ENCODE data around the gene OPN1MW2. TPM values are rescaled to one million over a fixed set of nuclear protein-coding genes. Genes with fewer than 3 reads are reported as not detected.
A peak's percentile ranks its signal among the peaks of the same experiment; 100 is the strongest.
"Not testable (repeated sequence)": the region's sequence is repeated elsewhere in the genome, so short reads cannot be mapped to it uniquely, and the experiment has no call there.

OPN1MW2 gene
- total RNA-seq, 8 experiments from 2014 or later, result not detected

GRCh38 chrX:154233620-154234019 lies 14.1 kb downstream of the OPN1MW2 start:
- ATAC-seq (replicated peaks in 6 of 8); H3K4me1 ChIP-seq (replicated peaks in 1 of 2); in situ Hi-C loops (cut with MboI; ENCODE audit: low pct_unique_long_range_greater_than_20kb in 2 of 9, low sequenced_read_pairs in 9 of 9, unreplicated experiment in 9 of 9); H3K4me3 ChIP-seq; H3K27ac ChIP-seq: not testable (repeated sequence)
- no CpG with 5 or more reads among the region's 16 CpGs for WGBS, 10 experiments

DNA sequence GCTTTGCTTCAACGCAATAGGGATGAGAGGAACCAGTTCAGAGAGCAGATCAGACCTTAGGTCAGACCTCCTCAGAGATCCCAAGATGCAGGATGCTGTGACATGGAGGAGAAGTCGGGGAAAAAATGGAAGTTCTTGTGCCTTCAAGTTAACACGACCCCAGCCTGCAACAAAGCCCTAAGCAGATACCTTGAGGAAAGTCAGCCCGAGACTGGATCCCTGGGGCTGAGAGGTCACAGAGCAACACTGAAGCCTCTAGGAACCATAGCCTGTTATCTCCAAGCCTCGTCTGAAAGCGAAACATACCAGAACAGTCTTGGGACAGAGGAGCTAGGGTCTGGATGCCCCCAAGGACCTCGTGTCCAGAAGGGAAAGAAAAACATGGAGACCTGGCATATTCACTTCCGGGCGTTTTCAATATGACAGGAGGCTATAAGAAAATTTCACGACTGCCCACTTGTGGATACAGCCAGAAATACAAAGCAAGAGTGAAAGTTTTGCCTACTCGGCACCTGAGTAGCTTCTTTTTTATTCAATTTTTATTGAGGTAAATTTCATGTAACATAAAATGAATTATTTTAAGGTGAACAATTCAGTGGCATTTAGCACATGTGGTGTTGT lies 19.5 kb downstream of the OPN1MW2 start:
- H3K4me1 ChIP-seq (replicated peaks in 1 of 2); H3K4me3 ChIP-seq; in situ Hi-C loops (cut with MboI; ENCODE audit: low pct_unique_long_range_greater_than_20kb in 2 of 9, low sequenced_read_pairs in 9 of 9, unreplicated experiment in 9 of 9); H3K27ac ChIP-seq; ATAC-seq (replicated peaks in 6 of 8): not testable (repeated sequence)
- no CpG with 5 or more reads among the region's 11 CpGs for WGBS, 10 experiments

GRCh38 chrX:154239982-154240503 lies 20.5 kb downstream of the OPN1MW2 start:
- H3K27ac ChIP-seq; H3K4me3 ChIP-seq; ATAC-seq (replicated peaks in 6 of 8); H3K4me1 ChIP-seq (replicated peaks in 1 of 2); in situ Hi-C loops (cut with MboI; ENCODE audit: low pct_unique_long_range_greater_than_20kb in 2 of 9, low sequenced_read_pairs in 9 of 9, unreplicated experiment in 9 of 9): not testable (repeated sequence)
- WGBS, 10 experiments, result 48 to 100% (median 82%) methylated on average over 1 to 4 of the region's 8 CpGs; no CpG with 5 or more reads in 4 of the 10 experiments

DNA sequence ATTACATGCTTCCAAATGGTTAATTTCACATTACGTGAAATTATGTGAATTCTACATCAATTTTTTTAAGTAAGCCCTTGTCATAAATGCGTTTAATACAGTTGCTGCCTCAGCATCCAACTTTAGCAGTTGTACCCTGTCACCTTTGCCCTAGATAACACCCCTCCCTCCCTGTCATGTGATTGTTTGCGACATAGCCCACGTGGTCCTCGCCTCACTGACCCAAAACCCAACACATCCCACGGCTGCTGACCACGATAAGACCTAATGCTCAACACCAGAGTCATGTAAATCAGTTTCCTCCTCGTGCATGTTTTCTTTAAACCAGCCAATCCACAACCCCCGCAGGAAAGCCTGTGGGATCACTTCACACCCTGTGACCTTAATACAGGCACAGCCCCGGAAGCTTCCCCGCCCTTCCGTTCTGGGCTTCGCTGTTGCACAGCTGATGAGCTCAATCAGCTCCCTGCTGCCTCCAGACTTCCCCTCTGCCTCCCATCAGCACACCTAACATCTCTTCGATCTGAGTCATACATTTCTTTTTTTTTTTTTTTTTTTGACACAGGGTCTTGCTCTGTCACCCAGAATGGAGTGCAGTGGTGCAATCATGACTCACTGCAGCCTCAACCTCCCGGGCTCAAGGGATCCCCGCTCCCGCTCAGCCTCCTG lies 28.0 kb downstream of the OPN1MW2 start:
- H3K4me3 ChIP-seq; H3K4me1 ChIP-seq (replicated peaks in 1 of 2); in situ Hi-C loops (cut with MboI; ENCODE audit: low pct_unique_long_range_greater_than_20kb in 2 of 9, low sequenced_read_pairs in 9 of 9, unreplicated experiment in 9 of 9); H3K27ac ChIP-seq: not testable (repeated sequence)
- peak in 7 of 8 experiments; percentile 89 to 99 (median 99) for ATAC-seq (replicated peaks in 6 of 8)
- no CpG with 5 or more reads among the region's 17 CpGs for WGBS, 10 experiments

DNA sequence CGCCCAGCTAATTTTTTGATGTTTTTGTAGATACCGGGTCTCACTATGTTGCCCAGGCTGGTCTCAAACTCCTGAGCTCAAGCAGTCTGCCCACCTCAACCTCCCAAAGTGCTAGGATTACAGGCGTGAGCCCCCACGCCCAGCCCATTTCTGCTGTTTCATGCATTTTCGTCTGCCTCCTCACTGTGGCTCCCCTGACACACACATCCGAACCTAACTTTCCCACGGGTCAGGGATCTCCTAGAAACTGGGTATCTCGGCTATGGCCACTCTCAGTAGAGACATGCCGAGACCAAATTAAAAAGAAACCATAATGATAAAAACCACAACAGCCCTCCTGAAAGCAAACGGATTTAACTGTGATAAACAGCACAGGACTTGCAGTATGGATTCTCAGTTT lies 28.5 kb downstream of the OPN1MW2 start:
- H3K27ac ChIP-seq; H3K4me3 ChIP-seq; ATAC-seq (replicated peaks in 6 of 8); in situ Hi-C loops (cut with MboI; ENCODE audit: low pct_unique_long_range_greater_than_20kb in 2 of 9, low sequenced_read_pairs in 9 of 9, unreplicated experiment in 9 of 9); H3K4me1 ChIP-seq (replicated peaks in 1 of 2): not testable (repeated sequence)
- WGBS, 10 experiments, result no CpG with 5 or more reads among the region's 10 CpGs

- H3K4me1 ChIP-seq (replicated peaks in 1 of 2); H3K4me3 ChIP-seq; ATAC-seq (replicated peaks in 6 of 8); in situ Hi-C loops (cut with MboI; ENCODE audit: low pct_unique_long_range_greater_than_20kb in 2 of 9, low sequenced_read_pairs in 9 of 9, unreplicated experiment in 9 of 9); H3K27ac ChIP-seq: not testable (repeated sequence)
- WGBS, 10 experiments, result no CpG with 5 or more reads among the region's 17 CpGs
These were observed 37.7 kb downstream of the OPN1MW2 start, which contains the start of gene OPN1MW3 for GRCh38 chrX:154257282-154257681. Gene OPN1MW3, plus strand, starts transcription at chrX:154257582. Its CDS starts 38 bp downstream, at chrX:154257620.

- H3K27ac ChIP-seq; H3K4me3 ChIP-seq; in situ Hi-C loops (cut with MboI; ENCODE audit: low pct_unique_long_range_greater_than_20kb in 2 of 9, low sequenced_read_pairs in 9 of 9, unreplicated experiment in 9 of 9); ATAC-seq (replicated peaks in 6 of 8); H3K4me1 ChIP-seq (replicated peaks in 1 of 2): not testable (repeated sequence)
- WGBS, 10 experiments, result no CpG with 5 or more reads among the region's 10 CpGs
These were observed 39.2 kb downstream of the OPN1MW2 start for GRCh38 chrX:154258711-154259110.

- in situ Hi-C loops (cut with MboI; ENCODE audit: low pct_unique_long_range_greater_than_20kb in 2 of 9, low sequenced_read_pairs in 9 of 9, unreplicated experiment in 9 of 9); H3K4me1 ChIP-seq (replicated peaks in 1 of 2); H3K27ac ChIP-seq; H3K4me3 ChIP-seq: not testable (repeated sequence)
- no CpG with 5 or more reads among the region's 6 CpGs for WGBS, 10 experiments
- peak in 2 of 8 experiments; percentile 52 to 59 for ATAC-seq (replicated peaks in 6 of 8)
These were observed 43.5 kb downstream of the OPN1MW2 start for GRCh38 chrX:154263072-154263471.

DNA sequence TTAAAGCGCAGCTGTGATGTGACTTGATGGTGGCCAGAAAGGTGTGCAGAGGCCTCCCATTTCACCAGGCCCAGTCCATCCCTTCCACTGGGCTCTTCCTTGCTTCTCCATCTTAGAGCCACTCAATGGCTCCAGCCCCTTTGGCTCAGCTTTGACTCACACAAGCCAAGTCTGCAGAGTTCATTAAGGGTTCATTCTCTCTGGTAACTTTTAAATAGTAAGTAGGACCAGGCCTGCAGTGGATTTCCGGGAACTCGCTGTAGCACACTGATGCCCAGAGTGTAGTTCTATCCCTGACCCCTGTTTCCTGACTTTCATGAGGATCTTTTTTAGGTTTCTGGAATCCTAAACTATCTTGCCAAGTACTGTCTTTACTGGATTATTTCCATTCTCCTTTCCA lies 49.7 kb downstream of the OPN1MW2 start:
- in situ Hi-C loops (cut with MboI; ENCODE audit: low pct_unique_long_range_greater_than_20kb in 2 of 9, low sequenced_read_pairs in 9 of 9, unreplicated experiment in 9 of 9), result not testable (repeated sequence)

More for the DNA sequence above, 49.7 kb downstream of the OPN1MW2 start:
- not testable (repeated sequence) for H3K4me1 ChIP-seq (replicated peaks in 1 of 2); H3K27ac ChIP-seq; H3K4me3 ChIP-seq; ATAC-seq (replicated peaks in 6 of 8)
- WGBS, 10 experiments, result no CpG with 5 or more reads among the region's 3 CpGs

Other genes with a start within 250 kb of the OPN1MW2 start
- gene HCFC1, start 247.9 kb upstream of the OPN1MW2 start, total RNA-seq, result 10 to 100 TPM; 11.8 to 52.2 (median 21.4) TPM
- gene TMEM187, start 247.0 kb upstream of the OPN1MW2 start, total RNA-seq, result 1 to 10 TPM; 2.7 to 9.5 (median 4.7) TPM
- gene IRAK1, start 199.9 kb upstream of the OPN1MW2 start, total RNA-seq, result 10 to 100 TPM in 7 of 8 experiments, 1 to 10 TPM in 1; 2.7 to 52.9 (median 21.7) TPM
- 10 to 100 TPM; 23.2 to 65.0 (median 25.3) TPM for gene MECP2, start 122.0 kb upstream of the OPN1MW2 start, total RNA-seq
- gene OPN1LW, start 75.5 kb upstream of the OPN1MW2 start, total RNA-seq, result not detected
- gene OPN1MW, start 37.2 kb upstream of the OPN1MW2 start, total RNA-seq, result not detected
- gene OPN1MW3, start 37.8 kb downstream of the OPN1MW2 start, total RNA-seq, result under 1 TPM in 4 of 8 experiments, not detected in 4; 0.09 to 0.31 (median 0.21) TPM
- gene TEX28, start 75.4 kb downstream of the OPN1MW2 start, total RNA-seq, result not detected
- 10 to 100 TPM in 1 of 8 experiments, 1 to 10 TPM in 4, not detected in 3; 1.2 to 13.5 (median 7.5) TPM for gene TKTL1, start 76.0 kb downstream of the OPN1MW2 start, total RNA-seq
- gene FLNA, start 154.9 kb downstream of the OPN1MW2 start, total RNA-seq, result 100 to 1,000 TPM; 108 to 602 (median 190) TPM
- 10 to 100 TPM; 31.6 to 96.1 (median 64.8) TPM for gene EMD, start 159.5 kb downstream of the OPN1MW2 start, total RNA-seq
- 1,000 to 10,000 TPM; 1,839 to 5,261 (median 3,045) TPM for gene RPL10, start 178.6 kb downstream of the OPN1MW2 start, total RNA-seq
- 10 to 100 TPM in 5 of 8 experiments, 1 to 10 TPM in 3; 7.4 to 29.2 (median 10.9) TPM for gene DNASE1L1, start 189.5 kb downstream of the OPN1MW2 start, total RNA-seq
- 10 to 100 TPM in 7 of 8 experiments, 1 to 10 TPM in 1; 9.9 to 29.3 (median 16.6) TPM for gene TAFAZZIN, start 191.8 kb downstream of the OPN1MW2 start, total RNA-seq
- gene ATP6AP1, start 208.9 kb downstream of the OPN1MW2 start, total RNA-seq, result 100 to 1,000 TPM in 2 of 8 experiments, 10 to 100 TPM in 6; 67.6 to 164 (median 78.9) TPM
- gene GDI1, start 217.4 kb downstream of the OPN1MW2 start, total RNA-seq, result 100 to 1,000 TPM in 6 of 8 experiments, 10 to 100 TPM in 2; 59.0 to 379 (median 254) TPM
- gene FAM50A, start 224.4 kb downstream of the OPN1MW2 start, total RNA-seq, result 100 to 1,000 TPM in 1 of 8 experiments, 10 to 100 TPM in 7; 52.4 to 127 (median 74.5) TPM
- 10 to 100 TPM in 7 of 8 experiments, 1 to 10 TPM in 1; 8.6 to 38.0 (median 22.3) TPM for gene PLXNA3, start 238.5 kb downstream of the OPN1MW2 start, total RNA-seq